ENCODE results near the gene FBXO11. TPM values are rescaled to one million over a fixed set of nuclear protein-coding genes. Genes with fewer than 3 reads are reported as not detected.

Gene FBXO11
- total and polyA plus RNA-seq, 4 donors, result 9.2 to 46.8 (median 19.7) TPM

GRCh38 chr2:47819834-47820233 is 86.5 kb downstream of the FBXO11 start:
- H3K27ac ChIP-seq (ENCODE audit: low read depth in 1 of 2, low read length in 2 of 2), result no peak overlapping the region
- H3K27me3 ChIP-seq (ENCODE audit: control insufficient read depth in 4 of 4, insufficient read depth in 4 of 4, low read length in 3 of 4), result no peaks in the 10 kb centered on the region
- no peaks in the 10 kb centered on the region for H3K4me1 ChIP-seq (ENCODE audit: control insufficient read depth in 4 of 4, insufficient read depth in 4 of 4, low read length in 3 of 4)
- no peaks in the 10 kb centered on the region for H3K9me3 ChIP-seq (ENCODE audit: control insufficient read depth in 4 of 4, low read length in 3 of 4)
- no peak overlapping the region for H3K4me3 ChIP-seq (ENCODE audit: low read depth in 1 of 3, low read length in 3 of 3)
- H3K36me3 ChIP-seq (ENCODE audit: control insufficient read depth in 4 of 4, insufficient read depth in 3 of 4, low read depth in 1 of 4, low read length in 3 of 4), result peaks cover 2 to 61% (median 49%) of the 10 kb centered on the region in 4 donors
- 94% methylated on average over 3 of the region's 3 CpGs for WGBS
- DNase-seq (ENCODE audit: low spot score), result no peak
- no peak overlapping the region for H3K9ac ChIP-seq (ENCODE audit: low read depth in 1 of 2, low read length in 2 of 2)
- TF ChIP-seq JUND (IDR thresholded peaks at IDR 0.05) (no peak), GABPA (IDR thresholded peaks at IDR 0.05 in 1 of 2, conservative IDR thresholded peaks at IDR 0.05 in 1 of 2) (no peak), FOXA1 (IDR thresholded peaks at IDR 0.05) (no peak), RAD21 (IDR thresholded peaks at IDR 0.05) (no peak), HNF4G (IDR thresholded peaks at IDR 0.05) (no peak), YY1 (IDR thresholded peaks at IDR 0.05) (no peak), SP1 (IDR thresholded peaks at IDR 0.05) (no peak), RXRA (IDR thresholded peaks at IDR 0.05) (no peak), TAF1 (conservative IDR thresholded peaks at IDR 0.05) (no peak), FOXA2 (IDR thresholded peaks at IDR 0.05) (no peak), ATF3 (IDR thresholded peaks at IDR 0.05) (no peak), EGR1 (IDR thresholded peaks at IDR 0.05; ENCODE audit: low read depth in 2 of 2) (no peak), NR2F2 (IDR thresholded peaks at IDR 0.05) (no peak), HNF4A (conservative IDR thresholded peaks at IDR 0.05) (no peak)
- TF ChIP-seq, protein P1, sequence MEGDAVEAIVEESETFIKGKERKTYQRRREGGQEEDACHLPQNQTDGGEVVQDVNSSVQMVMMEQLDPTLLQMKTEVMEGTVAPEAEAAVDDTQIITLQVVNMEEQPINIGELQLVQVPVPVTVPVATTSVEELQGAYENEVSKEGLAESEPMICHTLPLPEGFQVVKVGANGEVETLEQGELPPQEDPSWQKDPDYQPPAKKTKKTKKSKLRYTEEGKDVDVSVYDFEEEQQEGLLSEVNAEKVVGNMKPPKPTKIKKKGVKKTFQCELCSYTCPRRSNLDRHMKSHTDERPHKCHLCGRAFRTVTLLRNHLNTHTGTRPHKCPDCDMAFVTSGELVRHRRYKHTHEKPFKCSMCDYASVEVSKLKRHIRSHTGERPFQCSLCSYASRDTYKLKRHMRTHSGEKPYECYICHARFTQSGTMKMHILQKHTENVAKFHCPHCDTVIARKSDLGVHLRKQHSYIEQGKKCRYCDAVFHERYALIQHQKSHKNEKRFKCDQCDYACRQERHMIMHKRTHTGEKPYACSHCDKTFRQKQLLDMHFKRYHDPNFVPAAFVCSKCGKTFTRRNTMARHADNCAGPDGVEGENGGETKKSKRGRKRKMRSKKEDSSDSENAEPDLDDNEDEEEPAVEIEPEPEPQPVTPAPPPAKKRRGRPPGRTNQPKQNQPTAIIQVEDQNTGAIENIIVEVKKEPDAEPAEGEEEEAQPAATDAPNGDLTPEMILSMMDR (IDR thresholded peaks at IDR 0.05; ENCODE audit: low read depth, low read length, missing input control), result no peak
- TF ChIP-seq, protein P2, sequence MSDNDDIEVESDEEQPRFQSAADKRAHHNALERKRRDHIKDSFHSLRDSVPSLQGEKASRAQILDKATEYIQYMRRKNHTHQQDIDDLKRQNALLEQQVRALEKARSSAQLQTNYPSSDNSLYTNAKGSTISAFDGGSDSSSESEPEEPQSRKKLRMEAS (IDR thresholded peaks at IDR 0.05), result no peak
- TF ChIP-seq, protein P3, sequence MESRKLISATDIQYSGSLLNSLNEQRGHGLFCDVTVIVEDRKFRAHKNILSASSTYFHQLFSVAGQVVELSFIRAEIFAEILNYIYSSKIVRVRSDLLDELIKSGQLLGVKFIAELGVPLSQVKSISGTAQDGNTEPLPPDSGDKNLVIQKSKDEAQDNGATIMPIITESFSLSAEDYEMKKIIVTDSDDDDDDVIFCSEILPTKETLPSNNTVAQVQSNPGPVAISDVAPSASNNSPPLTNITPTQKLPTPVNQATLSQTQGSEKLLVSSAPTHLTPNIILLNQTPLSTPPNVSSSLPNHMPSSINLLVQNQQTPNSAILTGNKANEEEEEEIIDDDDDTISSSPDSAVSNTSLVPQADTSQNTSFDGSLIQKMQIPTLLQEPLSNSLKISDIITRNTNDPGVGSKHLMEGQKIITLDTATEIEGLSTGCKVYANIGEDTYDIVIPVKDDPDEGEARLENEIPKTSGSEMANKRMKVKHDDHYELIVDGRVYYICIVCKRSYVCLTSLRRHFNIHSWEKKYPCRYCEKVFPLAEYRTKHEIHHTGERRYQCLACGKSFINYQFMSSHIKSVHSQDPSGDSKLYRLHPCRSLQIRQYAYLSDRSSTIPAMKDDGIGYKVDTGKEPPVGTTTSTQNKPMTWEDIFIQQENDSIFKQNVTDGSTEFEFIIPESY (IDR thresholded peaks at IDR 0.05), result no peak
- TF ChIP-seq, protein P4, sequence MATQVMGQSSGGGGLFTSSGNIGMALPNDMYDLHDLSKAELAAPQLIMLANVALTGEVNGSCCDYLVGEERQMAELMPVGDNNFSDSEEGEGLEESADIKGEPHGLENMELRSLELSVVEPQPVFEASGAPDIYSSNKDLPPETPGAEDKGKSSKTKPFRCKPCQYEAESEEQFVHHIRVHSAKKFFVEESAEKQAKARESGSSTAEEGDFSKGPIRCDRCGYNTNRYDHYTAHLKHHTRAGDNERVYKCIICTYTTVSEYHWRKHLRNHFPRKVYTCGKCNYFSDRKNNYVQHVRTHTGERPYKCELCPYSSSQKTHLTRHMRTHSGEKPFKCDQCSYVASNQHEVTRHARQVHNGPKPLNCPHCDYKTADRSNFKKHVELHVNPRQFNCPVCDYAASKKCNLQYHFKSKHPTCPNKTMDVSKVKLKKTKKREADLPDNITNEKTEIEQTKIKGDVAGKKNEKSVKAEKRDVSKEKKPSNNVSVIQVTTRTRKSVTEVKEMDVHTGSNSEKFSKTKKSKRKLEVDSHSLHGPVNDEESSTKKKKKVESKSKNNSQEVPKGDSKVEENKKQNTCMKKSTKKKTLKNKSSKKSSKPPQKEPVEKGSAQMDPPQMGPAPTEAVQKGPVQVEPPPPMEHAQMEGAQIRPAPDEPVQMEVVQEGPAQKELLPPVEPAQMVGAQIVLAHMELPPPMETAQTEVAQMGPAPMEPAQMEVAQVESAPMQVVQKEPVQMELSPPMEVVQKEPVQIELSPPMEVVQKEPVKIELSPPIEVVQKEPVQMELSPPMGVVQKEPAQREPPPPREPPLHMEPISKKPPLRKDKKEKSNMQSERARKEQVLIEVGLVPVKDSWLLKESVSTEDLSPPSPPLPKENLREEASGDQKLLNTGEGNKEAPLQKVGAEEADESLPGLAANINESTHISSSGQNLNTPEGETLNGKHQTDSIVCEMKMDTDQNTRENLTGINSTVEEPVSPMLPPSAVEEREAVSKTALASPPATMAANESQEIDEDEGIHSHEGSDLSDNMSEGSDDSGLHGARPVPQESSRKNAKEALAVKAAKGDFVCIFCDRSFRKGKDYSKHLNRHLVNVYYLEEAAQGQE (IDR thresholded peaks at IDR 0.05), result no peak

All from liver (tissue), 9 donors.